Stomach (tissue), 4 donors: Measurements from ENCODE around the gene LRRC28.

Experiments used
- CTCF ChIP-seq, 7 experiments: fragments of 450-650 bp in 4 of 7; fragments of 200-600 bp in 3 of 7; sonication (generic) in 3 of 7; IDR thresholded peaks; one replicate each; pipeline ENCODE4 v1.5.1; 2016 to 2019; ENCODE audit warnings: antibody characterized with exemption in 7 of 7, control low read depth in 2 of 7, mild to moderate bottlenecking in 1 of 7
- POLR2A ChIP-seq, 4 donors: fragments of 450-650 bp; IDR thresholded peaks; one replicate each; pipeline ENCODE4 v1.6.1; 2016; ENCODE audit warnings: antibody characterized with exemption in 4 of 4, control low read depth in 2 of 4, mild to moderate bottlenecking in 1 of 4, moderate library complexity in 1 of 4
- POLR2AphosphoS5 ChIP-seq, 3 donors: sonication (generic); formaldehyde crosslinking; IDR thresholded peaks; one replicate each; pipeline ENCODE4 v1.6.1; 2016; ENCODE audit warnings: antibody characterized with exemption in 3 of 3

DNA sequence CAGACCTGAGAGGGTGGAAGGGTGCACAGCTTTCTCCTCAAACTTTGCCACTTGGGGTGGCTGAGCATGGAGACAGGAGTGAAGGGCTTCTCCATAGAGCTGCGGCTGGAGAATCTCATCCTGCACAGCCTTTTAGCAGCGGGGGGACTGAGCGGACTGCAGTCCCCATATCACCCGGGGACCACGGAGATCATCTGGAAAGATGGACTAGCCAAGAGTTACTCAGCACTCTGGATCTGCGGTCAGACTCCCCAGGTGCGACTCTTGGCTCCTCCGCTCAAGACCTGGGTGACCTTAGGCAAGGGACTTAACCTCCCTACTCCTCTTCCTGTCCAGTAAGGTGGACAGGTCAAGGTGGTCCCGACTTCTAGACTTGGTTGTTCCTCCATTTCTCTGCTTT, 188.7 kb downstream of the LRRC28 start:
- TF ChIP-seq POLR2A (IDR thresholded peaks at IDR 0.05) (no peak), POLR2AphosphoS5 (IDR thresholded peaks at IDR 0.05) (no peak), CTCF (IDR thresholded peaks at IDR 0.05) (no peak)
